ENCODE data around the gene FCN1.

- TF ChIP-seq CTCF (optimal IDR thresholded peaks at IDR 0.05 in 1 of 3, IDR thresholded peaks at IDR 0.05 in 1 of 3, conservative IDR thresholded peaks at IDR 0.05 in 1 of 3; ENCODE audit: extremely low read depth in 1 of 3, insufficient read depth in 2 of 3, low read length in 3 of 3): no peak
- no peak for TF ChIP-seq EZH2 (IDR thresholded peaks at IDR 0.05; ENCODE audit: low read length)
These were observed 934 bp upstream of the FCN1 start for GRCh38 chr9:134918646-134919045.

Data from keratinocyte (primary cell).